HepG2 (cell line): ENCODE data around the gene MAN1C1. TPM values are rescaled to one million over a fixed set of nuclear protein-coding genes. Genes with fewer than 3 reads are reported as not detected.

ENCODE experiments used
- DR1 ChIP-seq: sonication (generic); formaldehyde crosslinking; IDR thresholded peaks from 2 replicates; pipeline ENCODE4 v1.8.0; 2021; ENCODE audit warnings: mild to moderate bottlenecking, missing genetic modification reagents, inconsistent platforms
- HES4 ChIP-seq: sonication (generic); formaldehyde crosslinking; IDR thresholded peaks from 2 replicates; pipeline ENCODE4 v1.9.0; 2021; ENCODE audit warnings: mild to moderate bottlenecking, missing genetic modification reagents, borderline replicate concordance
- ISL2 ChIP-seq: sonication (generic); formaldehyde crosslinking; IDR thresholded peaks from 2 replicates; pipeline ENCODE4 v1.5.0; 2020; ENCODE audit warnings: missing genetic modification reagents
- MEIS2 ChIP-seq: sonication (generic); formaldehyde crosslinking; IDR thresholded peaks from 2 replicates; pipeline ENCODE4 v1.9.0; 2021; ENCODE audit warnings: mild to moderate bottlenecking, missing genetic modification reagents
- MXD4 ChIP-seq: IDR thresholded peaks from 2 replicates; pipeline ENCODE4 v1.6.1; 2016; ENCODE audit warnings: mild to moderate bottlenecking, missing biosample characterization, missing genetic modification reagents
- NR2C2 ChIP-seq: sonication (generic); formaldehyde crosslinking; IDR thresholded peaks from 2 replicates; pipeline ENCODE4 v1.4.0; 2020; ENCODE audit warnings: missing genetic modification reagents, mild to moderate bottlenecking, moderate library complexity, borderline replicate concordance
- POLR2G ChIP-seq: fragments of 200-400 bp; formaldehyde crosslinking; IDR thresholded peaks from 2 replicates; pipeline ENCODE4 v1.6.1; 2018; ENCODE audit warnings: mild to moderate bottlenecking, low read depth, low read length, moderate library complexity
- XRCC5 ChIP-seq: fragments of 200-400 bp; formaldehyde crosslinking; optimal IDR thresholded peaks from 2 replicates; pipeline ENCODE3; 2017; ENCODE audit warnings: mild to moderate bottlenecking, low read length
- ZNF414 ChIP-seq: sonication (generic); formaldehyde crosslinking; IDR thresholded peaks from 2 replicates; pipeline ENCODE4 v1.5.0; 2020; ENCODE audit warnings: missing genetic modification reagents
- polyA plus RNA-seq, 8 experiments: library from polyadenylated mRNA; depleted of rRNA in 3 of 8; stranded (reverse) in 7 of 8; unstranded in 1 of 8; fragments of >200 nt; fragmentation: Illumina TruSeq in 4 of 8; extraction: Trizol in 4 of 8; gene quantifications; 2 replicates each; pipeline versions ENCODE4 v1.2.1 to v1.2.3, GENCODE V29; 2011 to 2016; ENCODE audit warnings: low read depth in 4 of 8, missing spikeins in 1 of 8, mixed read lengths in 1 of 8; ENCODE audit not compliant: insufficient read depth in 1 of 8
- total RNA-seq, 5 experiments: library from RNA; depleted of rRNA; stranded (reverse); fragments of >200 nt; fragmentation: Illumina TruSeq; extraction: Trizol; gene quantifications; 2 replicates each; pipeline ENCODE4 v1.2.3, GENCODE V29; 2016; ENCODE audit warnings: low read depth in 1 of 5
- TF ChIP-seq, protein P1 (sequence below): IDR thresholded peaks from 2 replicates; pipeline ENCODE4 v1.4.0; 2020; ENCODE audit warnings: mild to moderate bottlenecking, missing genetic modification reagents

Gene MAN1C1
- total and polyA plus RNA-seq, 2 of the 13 experiments (the other 11 are each of a cell fraction or from before 2014, with no cell fraction given): 0.18 to 0.49 TPM

DNA sequence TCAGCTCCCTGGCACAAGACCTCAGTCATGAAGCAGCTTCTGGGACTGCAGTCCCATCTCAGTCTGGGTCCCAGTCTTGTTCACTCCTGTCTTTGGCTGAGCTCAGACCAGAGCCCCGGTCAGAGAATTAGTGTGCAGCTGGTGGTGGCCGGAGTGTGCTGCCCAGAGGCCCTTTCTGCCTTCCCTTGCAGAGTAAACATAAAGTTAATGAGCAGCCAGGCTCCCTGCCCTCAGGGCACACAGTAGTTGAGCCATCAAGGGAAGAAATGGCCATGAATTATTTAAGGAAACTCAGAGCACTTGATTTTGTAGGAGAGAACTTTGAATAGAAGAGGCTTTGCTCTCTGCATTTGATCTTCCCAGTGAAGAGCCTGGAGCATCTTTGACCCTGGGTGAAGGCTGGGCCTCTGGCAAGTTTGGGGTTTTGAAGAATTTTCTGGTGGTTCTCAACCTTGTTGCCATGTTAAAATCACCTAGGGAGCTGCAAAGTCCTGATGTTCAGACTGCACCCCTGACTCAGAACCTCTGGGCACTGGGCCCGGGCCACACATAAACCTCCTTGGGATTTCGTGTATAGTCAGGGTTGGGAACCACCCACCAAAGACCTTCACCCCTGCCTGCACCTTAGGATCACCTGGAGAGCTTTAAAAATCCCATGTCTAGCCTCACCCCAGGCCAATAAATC is 157.0 kb downstream of the MAN1C1 start (continued):
- no peak for TF ChIP-seq ISL2
- TF ChIP-seq HES4 (CRISPR knock-in tag): no peak
- TF ChIP-seq DR1 (CRISPR knock-in tag): no peak
- TF ChIP-seq MEIS2 (CRISPR knock-in tag): no peak
- peak; percentile 46; the same call in 1 of the 2 replicates for TF ChIP-seq POLR2G
- peak; percentile 38 for TF ChIP-seq XRCC5
- TF ChIP-seq, protein P1, sequence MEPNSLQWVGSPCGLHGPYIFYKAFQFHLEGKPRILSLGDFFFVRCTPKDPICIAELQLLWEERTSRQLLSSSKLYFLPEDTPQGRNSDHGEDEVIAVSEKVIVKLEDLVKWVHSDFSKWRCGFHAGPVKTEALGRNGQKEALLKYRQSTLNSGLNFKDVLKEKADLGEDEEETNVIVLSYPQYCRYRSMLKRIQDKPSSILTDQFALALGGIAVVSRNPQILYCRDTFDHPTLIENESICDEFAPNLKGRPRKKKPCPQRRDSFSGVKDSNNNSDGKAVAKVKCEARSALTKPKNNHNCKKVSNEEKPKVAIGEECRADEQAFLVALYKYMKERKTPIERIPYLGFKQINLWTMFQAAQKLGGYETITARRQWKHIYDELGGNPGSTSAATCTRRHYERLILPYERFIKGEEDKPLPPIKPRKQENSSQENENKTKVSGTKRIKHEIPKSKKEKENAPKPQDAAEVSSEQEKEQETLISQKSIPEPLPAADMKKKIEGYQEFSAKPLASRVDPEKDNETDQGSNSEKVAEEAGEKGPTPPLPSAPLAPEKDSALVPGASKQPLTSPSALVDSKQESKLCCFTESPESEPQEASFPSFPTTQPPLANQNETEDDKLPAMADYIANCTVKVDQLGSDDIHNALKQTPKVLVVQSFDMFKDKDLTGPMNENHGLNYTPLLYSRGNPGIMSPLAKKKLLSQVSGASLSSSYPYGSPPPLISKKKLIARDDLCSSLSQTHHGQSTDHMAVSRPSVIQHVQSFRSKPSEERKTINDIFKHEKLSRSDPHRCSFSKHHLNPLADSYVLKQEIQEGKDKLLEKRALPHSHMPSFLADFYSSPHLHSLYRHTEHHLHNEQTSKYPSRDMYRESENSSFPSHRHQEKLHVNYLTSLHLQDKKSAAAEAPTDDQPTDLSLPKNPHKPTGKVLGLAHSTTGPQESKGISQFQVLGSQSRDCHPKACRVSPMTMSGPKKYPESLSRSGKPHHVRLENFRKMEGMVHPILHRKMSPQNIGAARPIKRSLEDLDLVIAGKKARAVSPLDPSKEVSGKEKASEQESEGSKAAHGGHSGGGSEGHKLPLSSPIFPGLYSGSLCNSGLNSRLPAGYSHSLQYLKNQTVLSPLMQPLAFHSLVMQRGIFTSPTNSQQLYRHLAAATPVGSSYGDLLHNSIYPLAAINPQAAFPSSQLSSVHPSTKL (CRISPR knock-in tag): peak; percentile 65
- peak; percentile 29; the same call in 1 of the 2 replicates for TF ChIP-seq MXD4 (CRISPR knock-in tag)
- TF ChIP-seq NR2C2 (CRISPR knock-in tag): 0 out of 2 replicates have a peak, but pooled peaks have one; percentile 24
- TF ChIP-seq ZNF414 (CRISPR knock-in tag): no peak
